Spleen (tissue), 11 donors: ENCODE measurements around the gene PLAGL1. TPM values are rescaled to one million over a fixed set of nuclear protein-coding genes. Genes with fewer than 3 reads are reported as not detected.

Source experiments
- DNase-seq: peaks from one replicate; pipeline ENCODE4 v3.0.0-alpha.2; 2020
- H3K27ac ChIP-seq, 8 donors: fragments of 200-600 bp; sonication (generic) in 7 of 8; 1 replicate in 4 of 8; 2 replicates in 4 of 8; pipeline versions ENCODE4 v1.5.0 to v1.8.0; 2016 to 2021; ENCODE audit warnings: inconsistent platforms in 4 of 8, mild to moderate bottlenecking in 4 of 8, moderate library complexity in 1 of 8
- H3K27me3 ChIP-seq, 7 donors: fragments of 200-600 bp; sonication (generic) in 6 of 7; replicated peaks in 1 of 7; 1 replicate in 4 of 7; 2 replicates in 3 of 7; pipeline versions ENCODE4 v1.5.0 to v1.8.0; 2016 to 2021; ENCODE audit warnings: inconsistent platforms in 3 of 7, mild to moderate bottlenecking in 1 of 7
- H3K36me3 ChIP-seq, 6 donors: fragments of 200-600 bp; sonication (generic) in 5 of 6; 1 replicate in 4 of 6; 2 replicates in 2 of 6; pipeline versions ENCODE4 v1.5.0 to v1.8.0; 2016 to 2021; ENCODE audit warnings: inconsistent platforms in 2 of 6
- H3K4me1 ChIP-seq, 6 donors: fragments of 200-600 bp; sonication (generic) in 5 of 6; 1 replicate in 3 of 6; 2 replicates in 3 of 6; pipeline versions ENCODE4 v1.5.0 to v1.8.0; 2016 to 2021; ENCODE audit warnings: inconsistent platforms in 3 of 6
- H3K4me3 ChIP-seq, 8 donors: fragments of 200-600 bp; sonication (generic) in 7 of 8; 1 replicate in 4 of 8; 2 replicates in 4 of 8; pipeline versions ENCODE4 v1.5.0 to v1.8.0; 2016 to 2021; ENCODE audit warnings: inconsistent platforms in 4 of 8, mild to moderate bottlenecking in 4 of 8, moderate library complexity in 2 of 8
- H3K9me3 ChIP-seq, 8 donors: fragments of 200-600 bp; sonication (generic) in 7 of 8; 1 replicate in 4 of 8; 2 replicates in 4 of 8; pipeline versions ENCODE4 v1.5.0 to v1.8.0; 2016 to 2021; ENCODE audit warnings: inconsistent platforms in 4 of 8
- CTCF ChIP-seq, 11 experiments: fragments of 200-600 bp in 7 of 11; fragments of 450-650 bp in 4 of 11; sonication (generic) in 4 of 11; IDR thresholded peaks in 8 of 11; conservative IDR thresholded peaks in 3 of 11; 1 replicate in 7 of 11; 2 replicates in 4 of 11; pipeline versions ENCODE4 v1.4.0 to v1.8.0; 2016 to 2021; ENCODE audit warnings: antibody characterized with exemption in 11 of 11, inconsistent platforms in 4 of 11, mild to moderate bottlenecking in 1 of 11
- POLR2A ChIP-seq, 3 donors: fragments of 450-650 bp; IDR thresholded peaks; one replicate each; pipeline ENCODE4 v1.5.1; 2017; ENCODE audit warnings: antibody characterized with exemption in 3 of 3, mild to moderate bottlenecking in 1 of 3
- POLR2AphosphoS5 ChIP-seq, 3 donors: sonication (generic); formaldehyde crosslinking; IDR thresholded peaks; one replicate each; pipeline ENCODE4 v1.5.1; 2017; ENCODE audit warnings: antibody characterized with exemption in 3 of 3
- WGBS, 5 donors: extraction: QIAGEN DNeasy Blood & Tissue Kit in 3 of 5; methylation state at CpG; one replicate each; pipeline versions ENCODE4 v1.1.5 to v1.1.7; 2013 to 2018; 5-methylcytosine and 5-hydroxymethylcytosine counted together
- intact Hi-C: fragments of 100-400 bp; cut with DNase I; formaldehyde crosslinking; loops from one replicate; pipeline ENCODE4 v1.15.0; 2023; ENCODE audit warnings: low total_unique reads
- polyA plus RNA-seq, 3 donors: library from polyadenylated mRNA; stranded (reverse); fragments of 200-250 nt; gene quantifications; one replicate each; pipeline ENCODE4 v1.2.1, GENCODE V29; 2013
- total RNA-seq, 7 donors: library from RNA; depleted of rRNA in 3 of 7; stranded (reverse); fragments of >200 nt in 3 of 7; fragmentation: NEBNext Ultra II Directional in 4 of 7; extraction: Animal tissue kit (Norgen Biotek cat#: 25700) in 4 of 7; gene quantifications; one replicate each; pipeline versions ENCODE4 v1.1.0 to v1.2.1, GENCODE V29; 2016 to 2021
- donor health status: healthy with polysubstance abuse.
- donor health status: DM: no; HTN: no; CAD: no; lungs with moderate emphysema.
- donor health status: DM: no; HTN: no; CAD: no.
- donor health status: Bipolar disorder and iron deficiency.
- donor health status: healthy.
- donor health status: DM: no; HTN: no; CAD: no.
- donor health status: DM: yes; HTN: yes; CAD: no.

The PLAGL1 gene
- total and polyA plus RNA-seq, 10 donors, result 7.1 to 34.4 (median 25.3) TPM

- no peaks in the 10 kb centered on the region for H3K4me1 ChIP-seq
- TF ChIP-seq POLR2AphosphoS5 (IDR thresholded peaks at IDR 0.05) (no peak), POLR2A (IDR thresholded peaks at IDR 0.05) (no peak), CTCF (IDR thresholded peaks at IDR 0.05 in 8 of 11, conservative IDR thresholded peaks at IDR 0.05 in 3 of 11) (no peak)
- intact Hi-C loops, result no loop called here
These were observed 54.9 kb downstream of the PLAGL1 start for GRCh38 chr6:143952947-143953701.

GRCh38 chr6:143952060-143952778 is 55.8 kb downstream of the PLAGL1 start:
- TF ChIP-seq POLR2AphosphoS5 (IDR thresholded peaks at IDR 0.05) (no peak), CTCF (IDR thresholded peaks at IDR 0.05 in 8 of 11, conservative IDR thresholded peaks at IDR 0.05 in 3 of 11) (no peak), POLR2A (IDR thresholded peaks at IDR 0.05) (no peak)
- peaks cover 0 to 8% (median 0%) of the 10 kb centered on the region in 8 donors for H3K9me3 ChIP-seq
- H3K27me3 ChIP-seq, result no peaks in the 10 kb centered on the region
- no peak overlapping the region for H3K4me3 ChIP-seq
- no peak overlapping the region for H3K27ac ChIP-seq
- 84 to 90% (median 89%) methylated on average over 9 of the region's 9 CpGs for WGBS, 5 donors
- no peak for DNase-seq
- H3K36me3 ChIP-seq, result peaks cover 0 to 23% (median 7%) of the 10 kb centered on the region in 6 donors
- H3K4me1 ChIP-seq, result no peaks in the 10 kb centered on the region
- intact Hi-C loops, result no loop called here

More at GRCh38 chr6:143952947-143953701, 54.9 kb downstream of the PLAGL1 start:
- 92 to 98% (median 95%) methylated on average over 4 of the region's 4 CpGs for WGBS, 5 donors
- Histone ChIP-seq H3K27ac (no peak overlapping the region), H3K27me3 (no peaks in the 10 kb centered on the region), H3K36me3 (peaks cover 0 to 14% (median under 1%) of the 10 kb centered on the region in 6 donors), H3K9me3 (no peaks in the 10 kb centered on the region), H3K4me3 (no peak overlapping the region)
- no peak for DNase-seq

GRCh38 chr6:143950875-143951274 is 57.2 kb downstream of the PLAGL1 start:
- Histone ChIP-seq H3K4me3 (no peak overlapping the region), H3K9me3 (peaks cover 0 to 11% (median 0%) of the 10 kb centered on the region in 8 donors), H3K27ac (no peak overlapping the region), H3K4me1 (no peaks in the 10 kb centered on the region), H3K27me3 (no peaks in the 10 kb centered on the region), H3K36me3 (peaks cover 0 to 31% (median 7%) of the 10 kb centered on the region in 6 donors)
- intact Hi-C loops, result no loop called here
- DNase-seq, result no peak
- 53 to 94% (median 74%) methylated on average over 3 of the region's 3 CpGs for WGBS, 5 donors
- TF ChIP-seq POLR2A (IDR thresholded peaks at IDR 0.05) (no peak), CTCF (IDR thresholded peaks at IDR 0.05 in 8 of 11, conservative IDR thresholded peaks at IDR 0.05 in 3 of 11) (no peak), POLR2AphosphoS5 (IDR thresholded peaks at IDR 0.05) (no peak)

GRCh38 chr6:143949962-143950361 is 58.1 kb downstream of the PLAGL1 start:
- intact Hi-C loops, result no loop called here
- Histone ChIP-seq H3K27me3 (no peaks in the 10 kb centered on the region), H3K36me3 (peaks cover 0 to 31% (median 7%) of the 10 kb centered on the region in 6 donors), H3K9me3 (peaks cover 0 to 11% (median 0%) of the 10 kb centered on the region in 8 donors), H3K27ac (no peak overlapping the region), H3K4me1 (no peaks in the 10 kb centered on the region), H3K4me3 (no peak overlapping the region)
- 91 to 95% (median 93%) methylated on average over 9 of the region's 9 CpGs for WGBS, 5 donors
- no peak for DNase-seq
- no peak for TF ChIP-seq CTCF (IDR thresholded peaks at IDR 0.05 in 8 of 11, conservative IDR thresholded peaks at IDR 0.05 in 3 of 11)
- TF ChIP-seq POLR2AphosphoS5 (IDR thresholded peaks at IDR 0.05), result no peak
- no peak for TF ChIP-seq POLR2A (IDR thresholded peaks at IDR 0.05)
